ENCODE results near the gene ZNF655.
"Not testable (repeated sequence)": the region's sequence is repeated elsewhere in the genome, so short reads cannot be mapped to it uniquely, and the experiment has no call there.

ZNF655 gene, protein sequence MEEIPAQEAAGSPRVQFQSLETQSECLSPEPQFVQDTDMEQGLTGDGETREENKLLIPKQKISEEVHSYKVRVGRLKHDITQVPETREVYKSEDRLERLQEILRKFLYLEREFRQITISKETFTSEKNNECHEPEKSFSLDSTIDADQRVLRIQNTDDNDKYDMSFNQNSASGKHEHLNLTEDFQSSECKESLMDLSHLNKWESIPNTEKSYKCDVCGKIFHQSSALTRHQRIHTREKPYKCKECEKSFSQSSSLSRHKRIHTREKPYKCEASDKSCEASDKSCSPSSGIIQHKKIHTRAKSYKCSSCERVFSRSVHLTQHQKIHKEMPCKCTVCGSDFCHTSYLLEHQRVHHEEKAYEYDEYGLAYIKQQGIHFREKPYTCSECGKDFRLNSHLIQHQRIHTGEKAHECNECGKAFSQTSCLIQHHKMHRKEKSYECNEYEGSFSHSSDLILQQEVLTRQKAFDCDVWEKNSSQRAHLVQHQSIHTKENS
- total RNA-seq, result 134 to 250 reads per million in 2 experiments

DNA sequence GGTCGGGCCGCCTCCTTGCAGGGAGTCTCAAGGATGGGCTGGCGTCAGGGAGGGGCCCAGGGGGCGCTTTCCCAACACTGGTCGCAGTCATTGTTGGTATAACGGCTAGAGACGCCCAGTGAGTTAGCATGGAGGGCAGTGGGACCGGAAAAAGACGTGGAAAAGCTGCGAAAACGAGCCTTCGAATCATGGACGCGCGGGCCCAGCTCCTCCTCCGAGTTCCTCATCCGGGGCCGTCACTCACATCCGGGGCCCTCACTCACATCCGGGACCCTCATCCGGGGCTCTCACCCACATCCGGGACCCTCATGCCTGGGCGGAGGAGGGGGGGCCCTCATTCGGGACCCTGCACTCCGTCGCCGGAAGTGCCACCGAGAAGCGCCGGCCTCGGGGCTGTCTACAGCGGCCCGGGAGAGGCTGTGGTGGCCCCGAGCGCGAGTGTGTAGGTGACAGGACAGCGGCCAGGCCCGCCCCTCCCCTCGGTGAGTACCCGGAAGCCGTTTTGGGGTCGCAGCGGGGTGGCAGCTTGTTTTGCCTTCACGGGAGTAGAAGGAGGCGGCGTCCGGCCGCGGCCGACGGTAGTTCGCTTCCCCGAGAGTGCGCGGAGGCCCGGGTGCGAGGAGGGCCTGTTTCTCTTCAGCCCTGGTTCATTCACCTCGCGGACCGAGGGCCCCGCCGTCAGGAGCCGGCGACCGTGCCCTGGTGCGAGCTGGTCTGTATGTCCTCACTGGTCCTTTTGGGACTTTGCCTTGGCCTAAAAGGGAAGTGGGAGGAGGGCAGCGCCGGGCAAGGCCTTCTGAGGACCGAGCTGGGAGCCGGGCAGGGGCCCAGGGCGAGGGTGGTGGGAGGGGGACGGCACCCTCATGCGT lies at the start of gene ZNF655:
TSS of gene ZNF655 (plus strand) at position 337 of the 869 bp plus-strand sequence. CDS start 1,918 bp downstream, outside the sequence.
- DNase-seq (ENCODE audit: low read depth), result peak; percentile 85

DNA sequence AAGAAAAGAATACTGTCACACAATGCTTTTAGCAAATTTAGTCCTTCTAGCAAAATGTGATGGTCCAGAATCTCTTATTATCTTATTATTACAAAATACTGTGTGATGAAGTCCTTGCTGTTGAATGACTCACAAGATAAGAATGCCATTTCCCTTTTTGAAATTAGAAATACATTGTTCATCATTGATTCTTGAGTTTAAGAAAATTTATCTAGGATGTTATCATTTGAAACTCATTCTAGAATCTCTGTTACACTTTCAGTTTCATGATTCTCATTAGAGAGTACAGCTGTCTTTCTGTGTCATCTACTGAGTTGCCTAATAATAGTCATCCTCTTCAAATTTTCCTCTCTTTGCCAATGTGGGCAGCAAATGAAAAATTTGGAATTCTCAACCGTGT lies 44.4 kb upstream of the ZNF655 start:
- DNase-seq (ENCODE audit: low read depth), result no peak

DNA sequence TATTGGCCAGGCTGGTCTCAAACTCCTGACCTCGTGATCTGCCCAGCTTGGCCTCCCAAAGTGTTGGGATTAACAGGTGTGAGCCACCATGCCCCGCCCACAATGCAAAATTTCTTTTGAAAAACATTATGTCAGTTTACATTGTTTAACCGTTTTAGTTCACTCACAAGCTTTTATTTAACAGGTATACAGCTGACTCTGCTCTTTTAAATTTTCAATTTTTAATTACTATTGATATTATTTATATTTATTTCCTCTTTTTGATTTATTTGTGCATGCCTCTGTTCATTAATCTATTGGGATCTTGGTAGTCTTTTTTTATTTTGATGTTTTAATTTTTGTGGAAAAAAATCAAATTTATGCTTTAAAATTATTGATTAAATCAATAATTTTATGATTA lies 37.0 kb upstream of the ZNF655 start:
- DNase-seq (ENCODE audit: low read depth), result no peak

DNA sequence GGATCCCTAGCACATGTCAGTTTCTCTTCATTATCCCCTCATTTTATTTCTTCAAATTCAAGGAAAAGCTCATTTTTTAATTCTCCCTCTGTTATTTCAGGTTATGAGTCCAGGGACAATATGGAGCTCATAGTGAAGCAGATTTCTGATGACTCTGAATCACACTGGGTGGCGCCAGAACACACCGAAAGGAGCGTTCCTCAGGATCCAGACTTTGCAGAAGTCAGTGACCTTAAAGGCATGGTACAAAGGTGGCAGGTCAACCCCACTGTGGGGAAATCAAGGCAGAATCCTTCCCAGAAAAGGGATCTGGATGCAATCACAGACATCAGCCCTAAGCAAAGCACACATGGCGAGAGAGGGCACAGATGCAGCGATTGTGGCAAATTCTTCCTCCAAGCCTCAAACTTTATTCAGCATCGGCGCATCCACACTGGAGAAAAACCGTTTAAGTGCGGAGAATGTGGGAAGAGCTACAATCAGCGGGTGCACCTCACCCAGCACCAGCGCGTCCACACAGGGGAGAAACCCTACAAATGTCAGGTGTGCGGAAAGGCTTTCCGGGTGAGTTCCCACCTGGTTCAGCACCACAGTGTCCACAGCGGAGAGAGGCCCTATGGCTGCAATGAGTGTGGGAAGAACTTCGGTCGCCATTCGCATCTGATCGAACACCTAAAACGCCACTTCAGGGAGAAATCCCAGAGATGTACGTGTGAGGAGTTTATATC lies 32.6 kb upstream of the ZNF655 start:
- DNase-seq (ENCODE audit: low read depth), result no peak

DNA sequence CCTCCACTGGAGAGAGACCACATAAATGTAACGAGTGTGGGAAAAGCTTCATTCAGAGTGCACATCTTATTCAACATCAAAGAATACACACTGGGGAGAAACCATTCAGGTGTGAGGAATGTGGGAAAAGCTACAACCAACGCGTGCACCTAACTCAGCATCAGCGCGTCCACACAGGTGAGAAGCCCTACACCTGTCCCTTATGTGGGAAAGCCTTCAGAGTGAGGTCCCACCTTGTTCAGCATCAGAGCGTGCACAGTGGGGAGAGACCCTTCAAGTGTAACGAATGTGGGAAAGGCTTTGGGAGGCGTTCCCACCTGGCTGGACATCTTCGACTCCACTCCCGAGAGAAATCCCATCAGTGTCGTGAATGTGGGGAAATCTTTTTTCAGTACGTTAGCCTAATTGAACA lies 27.1 kb upstream of the ZNF655 start:
- DNase-seq (ENCODE audit: low read depth), result no peak

DNA sequence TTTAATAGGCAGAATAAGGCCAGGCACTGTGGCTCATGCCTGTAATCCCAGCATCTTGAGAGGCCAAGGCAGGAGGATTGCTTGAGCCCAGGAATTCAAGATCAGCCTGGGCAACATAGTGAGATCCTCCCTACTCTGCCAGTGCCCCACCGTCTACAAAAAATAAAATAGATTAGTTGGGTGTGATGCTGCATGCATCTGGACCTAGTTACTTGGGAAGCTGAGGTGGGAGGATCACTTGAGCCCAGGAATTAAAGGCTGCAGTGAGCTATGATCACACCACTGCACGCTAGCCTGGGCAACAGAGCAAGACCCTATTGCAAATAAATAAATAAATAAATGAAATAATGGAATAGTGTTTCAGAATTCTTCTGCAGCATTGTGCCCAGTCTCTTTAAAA lies 22.8 kb upstream of the ZNF655 start:
- no peak for DNase-seq (ENCODE audit: low read depth)

DNA sequence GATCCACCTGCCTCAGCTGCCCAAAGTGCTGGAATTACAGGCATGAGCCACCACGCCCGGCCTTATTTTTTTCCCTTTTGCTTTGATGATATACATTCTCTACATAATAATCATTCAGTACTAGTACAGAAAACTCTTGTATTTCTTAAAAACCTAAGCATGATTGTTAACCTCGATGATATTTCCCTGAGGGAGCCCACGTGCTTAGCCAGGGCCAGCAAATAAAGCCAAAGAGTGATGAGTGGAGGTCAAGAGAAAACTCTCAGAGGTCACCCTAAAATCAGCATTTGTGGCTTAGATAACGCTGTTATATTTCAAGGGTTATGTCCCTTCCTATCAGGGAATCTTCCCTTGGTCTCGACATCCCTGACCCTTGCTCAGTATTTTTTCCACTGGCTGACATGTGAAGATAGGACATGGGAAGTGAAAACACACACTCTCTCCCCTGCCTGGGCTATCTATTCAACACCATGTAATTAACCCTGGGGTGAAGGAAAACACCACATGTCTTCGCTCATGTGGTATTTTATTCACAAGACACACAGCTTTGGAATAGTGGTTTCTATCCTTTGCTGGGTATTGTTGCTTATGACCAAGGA lies 19.1 kb upstream of the ZNF655 start:
- no peak for DNase-seq (ENCODE audit: low read depth)

DNA sequence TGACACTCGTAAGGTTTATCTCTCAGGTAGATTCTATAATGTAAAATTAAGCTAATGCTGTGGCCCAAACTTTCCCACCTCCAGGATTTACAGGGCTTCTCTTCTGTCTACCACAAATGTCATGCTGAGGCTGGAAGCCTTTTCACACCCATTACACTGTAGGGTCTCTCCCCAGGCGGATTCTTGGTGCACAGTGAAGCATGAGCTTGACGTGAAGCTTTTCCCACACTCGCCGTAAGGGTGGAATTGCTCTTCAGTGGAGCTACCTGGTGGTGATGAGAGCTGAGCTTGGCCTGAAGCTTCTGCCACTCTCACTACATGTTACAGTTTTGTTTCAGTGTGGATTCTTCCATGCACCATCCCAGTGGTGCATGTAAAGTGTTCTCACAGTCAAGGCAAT lies 17.9 kb upstream of the ZNF655 start:
- no peak for DNase-seq (ENCODE audit: low read depth)

DNA sequence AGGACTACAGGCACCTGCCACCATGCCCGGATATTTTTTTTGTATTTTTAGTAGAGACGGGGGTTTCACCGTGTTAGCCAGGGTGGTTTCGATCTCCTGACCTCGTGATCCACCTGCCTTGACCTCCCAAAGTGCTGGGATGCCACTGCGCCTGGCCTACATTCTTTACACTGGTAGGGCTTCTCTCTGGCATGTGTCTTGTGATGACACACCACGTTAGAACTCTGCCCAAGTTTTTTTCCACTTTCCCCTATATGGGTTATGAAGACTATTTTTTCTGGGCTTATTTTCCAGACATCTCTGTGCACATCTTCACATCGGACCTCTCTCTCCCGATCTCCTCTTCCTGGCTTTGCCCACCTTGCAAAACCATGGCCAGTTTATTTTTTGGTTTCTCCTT lies 17.2 kb upstream of the ZNF655 start:
- no peak for DNase-seq (ENCODE audit: low read depth)

DNA sequence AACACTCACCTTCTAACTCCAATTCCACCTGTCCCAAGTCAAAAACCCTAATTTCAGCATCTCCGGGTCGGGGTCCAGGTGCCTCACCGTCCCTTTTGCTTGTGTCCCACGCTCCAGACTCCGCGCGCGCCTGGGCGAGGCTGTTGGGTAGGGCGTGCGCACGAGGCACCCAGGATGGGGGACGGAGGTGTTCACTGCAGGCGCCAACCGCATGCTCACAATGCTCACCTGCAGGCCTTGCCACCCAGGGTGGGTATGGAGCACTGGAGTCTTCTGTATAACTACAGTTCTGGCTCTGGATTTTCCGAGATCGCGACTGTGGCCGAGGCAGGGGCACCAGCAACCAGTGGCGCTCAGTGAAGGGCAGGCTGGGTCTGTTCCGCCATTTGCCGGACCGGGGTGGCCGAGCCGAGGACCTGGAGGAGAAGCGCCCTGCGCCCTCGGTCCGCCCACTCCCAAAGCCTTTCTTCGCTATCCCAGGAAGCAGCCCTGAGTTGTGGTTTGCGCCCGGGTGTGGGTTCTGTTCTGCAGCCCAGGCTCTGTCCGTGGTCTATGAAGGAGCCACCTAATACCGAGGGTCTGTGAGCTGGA lies 15.3 kb upstream of the ZNF655 start:
- no peak for DNase-seq (ENCODE audit: low read depth)

DNA sequence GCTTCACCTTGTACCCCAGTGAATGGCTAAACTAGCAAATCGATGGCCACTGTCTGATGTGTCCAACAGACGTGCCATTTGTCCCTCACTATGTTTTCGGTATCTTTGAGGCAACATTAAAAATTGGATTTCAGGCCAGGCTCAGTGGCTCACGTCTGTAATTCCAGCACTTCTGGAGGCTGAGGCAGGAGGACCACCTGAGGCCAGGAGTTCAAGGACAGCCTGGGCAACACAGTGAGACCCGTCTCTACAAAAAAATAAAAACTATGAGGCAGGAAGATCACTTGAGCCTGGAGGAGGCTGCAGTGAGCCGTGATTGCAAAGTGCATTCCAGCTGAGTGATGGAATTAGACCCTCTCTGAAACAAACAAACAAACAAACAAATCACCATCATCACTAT lies 14.5 kb upstream of the ZNF655 start:
- DNase-seq (ENCODE audit: low read depth), result no peak

DNA sequence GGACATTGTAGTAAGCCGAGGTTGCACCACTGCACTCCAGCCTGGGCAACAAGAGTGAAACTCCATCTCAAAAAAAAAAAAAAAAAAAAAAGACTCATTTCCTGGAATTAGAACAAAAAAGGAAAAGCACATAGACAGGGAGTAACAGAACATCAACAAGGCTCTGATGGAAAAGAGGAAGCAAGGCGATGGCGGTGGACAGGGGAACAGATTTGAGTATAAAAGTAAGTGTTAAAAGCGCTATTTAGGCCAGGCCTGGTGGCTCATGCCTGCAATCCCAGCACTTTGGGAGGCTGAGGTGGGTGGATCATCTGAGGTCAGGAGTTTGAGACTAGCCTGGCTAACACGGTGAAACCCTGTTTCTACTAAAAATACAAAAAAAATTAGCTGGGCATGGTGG lies 13.1 kb upstream of the ZNF655 start:
- not testable (repeated sequence) for DNase-seq (ENCODE audit: low read depth)

DNA sequence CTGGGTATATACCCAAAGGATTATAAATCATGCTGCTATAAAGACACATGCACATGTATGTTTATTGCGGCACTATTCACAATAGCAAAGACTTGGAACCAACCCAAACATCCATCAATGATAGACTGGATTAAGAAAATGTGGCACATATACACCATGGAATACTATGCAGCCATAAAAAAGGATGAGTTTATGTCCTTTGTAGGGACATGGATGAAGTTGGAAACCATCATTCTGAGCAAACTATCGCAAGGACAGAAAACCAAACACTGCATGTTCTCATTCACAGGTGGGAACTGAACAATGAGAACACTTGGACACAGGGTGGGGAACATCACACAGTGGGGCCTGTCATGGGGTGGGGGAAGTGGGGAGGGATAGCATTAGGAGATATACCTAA lies 8.9 kb upstream of the ZNF655 start:
- DNase-seq (ENCODE audit: low read depth), result not testable (repeated sequence)

DNA sequence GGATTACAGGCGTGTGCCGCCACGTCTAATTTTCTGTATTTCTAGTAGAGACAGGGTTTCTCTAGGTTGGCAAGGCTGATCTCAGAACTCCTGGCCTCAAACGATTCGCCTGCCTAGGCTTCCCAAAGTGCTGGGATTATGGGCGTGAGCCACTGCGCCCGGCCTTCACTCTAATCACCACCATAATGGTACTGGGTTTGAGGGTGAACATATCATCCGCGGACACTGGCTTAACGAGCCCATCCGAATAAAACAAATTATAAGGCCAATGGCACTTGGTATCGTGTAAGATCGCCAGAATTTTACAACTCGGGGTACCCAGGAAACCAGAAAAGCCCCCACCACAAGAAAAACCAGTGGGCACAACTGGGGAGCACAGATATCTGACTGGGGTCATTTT lies 7.1 kb upstream of the ZNF655 start:
- DNase-seq (ENCODE audit: low read depth), result no peak

DNA sequence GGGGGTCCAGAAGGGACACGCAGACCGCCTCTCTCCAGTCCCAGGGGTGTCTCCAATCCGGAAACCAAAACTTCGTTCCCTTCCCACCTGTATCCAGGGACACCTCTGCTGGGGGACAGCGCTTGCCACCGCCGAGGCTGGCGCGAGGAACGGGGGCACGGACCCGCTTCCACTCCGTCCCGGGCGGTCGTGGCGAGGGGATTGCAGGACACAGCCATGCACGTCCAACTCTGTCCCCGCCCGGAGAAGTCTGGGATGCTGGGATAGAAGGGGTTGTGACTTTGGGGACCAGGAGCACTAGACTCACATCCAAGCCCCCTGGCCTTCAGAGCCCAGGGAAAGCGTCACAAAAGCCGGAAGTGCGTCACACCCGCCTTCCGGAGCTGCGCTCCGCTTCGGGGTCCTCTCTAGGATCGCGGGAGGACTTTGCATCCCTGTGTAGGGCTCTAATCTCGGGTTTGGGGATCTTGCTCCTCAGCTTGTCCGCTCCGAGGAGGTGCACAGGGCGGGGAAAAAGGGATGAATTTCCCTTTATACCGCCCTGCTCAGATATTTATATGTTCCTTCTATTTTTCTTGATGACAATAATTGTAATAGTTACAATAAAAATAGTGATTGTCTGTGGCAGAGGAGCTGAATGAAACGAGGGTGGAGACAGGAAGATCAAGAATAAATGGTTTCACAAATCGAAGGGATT lies 6.5 kb upstream of the ZNF655 start, which contains the start of gene FAM200A:
TSS of gene FAM200A (minus strand) at position 348 of the 697 bp plus-strand sequence. CDS start 3,707 bp downstream, outside the sequence.
- peak; percentile 80 for DNase-seq (ENCODE audit: low read depth)

DNA sequence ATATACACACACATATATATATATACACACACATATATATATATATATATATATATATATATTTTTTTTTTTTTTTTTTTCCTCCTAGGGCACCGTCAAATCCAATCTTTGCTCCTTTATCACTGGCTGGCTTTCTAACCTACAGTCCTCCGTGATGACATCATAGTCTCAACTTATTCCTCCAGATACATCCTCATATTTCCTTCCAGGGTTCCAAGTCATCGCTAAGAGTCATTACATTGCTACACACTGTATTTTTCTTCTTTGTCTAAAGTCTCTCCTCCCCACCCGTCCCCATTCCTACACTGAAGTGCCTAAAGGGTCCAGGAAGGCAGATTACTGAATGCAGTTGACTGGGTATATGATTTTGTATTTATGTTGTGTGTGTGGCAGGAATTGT lies 5.4 kb upstream of the ZNF655 start:
- DNase-seq (ENCODE audit: low read depth), result no peak

DNA sequence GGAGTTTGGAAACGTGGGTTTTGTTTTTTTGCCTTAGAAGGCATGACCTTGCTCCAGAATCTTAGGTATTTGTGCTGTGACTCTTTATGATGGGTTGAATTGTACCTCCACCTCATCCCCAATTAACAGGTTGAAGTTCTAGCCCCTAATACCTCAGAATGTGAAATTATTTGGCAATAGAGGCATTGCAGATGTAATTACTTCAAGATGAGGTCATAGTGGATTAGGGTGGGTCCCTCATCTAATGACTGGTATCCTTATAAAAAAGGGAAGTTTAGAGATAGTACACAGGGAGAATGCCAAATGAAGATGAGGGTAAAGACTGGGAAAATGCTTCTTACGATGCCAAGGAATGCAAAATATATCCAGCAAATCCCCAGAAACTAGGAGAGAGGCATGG lies 3.5 kb upstream of the ZNF655 start:
- DNase-seq (ENCODE audit: low read depth), result no peak

DNA sequence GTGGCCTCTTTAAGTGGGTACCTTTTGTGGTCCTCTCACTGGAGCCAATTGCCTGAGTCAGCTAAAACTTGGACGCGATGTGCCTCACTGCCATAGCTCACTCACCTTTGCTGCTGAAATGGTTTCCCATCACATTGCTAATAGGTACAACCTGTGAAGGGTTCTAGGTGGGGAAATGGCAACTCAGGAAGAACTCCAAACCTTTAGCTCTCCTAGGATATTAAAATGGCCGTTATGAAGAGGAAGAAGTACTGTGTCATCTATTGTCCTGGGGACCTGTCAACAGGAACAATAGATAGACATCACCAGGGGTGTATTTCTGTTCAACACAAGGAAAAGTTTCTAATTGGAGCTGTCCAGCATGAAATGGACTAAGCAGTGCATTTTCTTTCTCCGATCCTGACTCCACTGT lies 1.2 kb upstream of the ZNF655 start:
- no peak for DNase-seq (ENCODE audit: low read depth)

DNA sequence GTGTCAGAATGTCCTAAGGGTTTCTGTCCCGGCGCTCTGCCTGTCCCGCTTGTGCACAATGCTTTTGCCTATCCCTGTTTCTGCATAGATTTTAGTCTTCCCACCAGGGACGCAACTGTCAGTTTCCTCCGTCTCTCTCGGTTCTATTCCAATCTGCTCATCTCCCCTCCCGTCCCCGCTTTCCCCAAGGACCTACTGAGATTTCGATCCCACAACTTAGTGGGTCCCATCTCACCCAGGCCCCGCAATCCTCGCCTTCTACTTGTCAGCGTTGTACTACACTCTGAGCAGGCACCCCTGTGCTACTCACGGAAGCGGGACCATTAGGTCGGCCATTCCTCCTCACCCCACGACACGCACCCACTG lies 519 bp upstream of the ZNF655 start:
- no peak for DNase-seq (ENCODE audit: low read depth)

DNA sequence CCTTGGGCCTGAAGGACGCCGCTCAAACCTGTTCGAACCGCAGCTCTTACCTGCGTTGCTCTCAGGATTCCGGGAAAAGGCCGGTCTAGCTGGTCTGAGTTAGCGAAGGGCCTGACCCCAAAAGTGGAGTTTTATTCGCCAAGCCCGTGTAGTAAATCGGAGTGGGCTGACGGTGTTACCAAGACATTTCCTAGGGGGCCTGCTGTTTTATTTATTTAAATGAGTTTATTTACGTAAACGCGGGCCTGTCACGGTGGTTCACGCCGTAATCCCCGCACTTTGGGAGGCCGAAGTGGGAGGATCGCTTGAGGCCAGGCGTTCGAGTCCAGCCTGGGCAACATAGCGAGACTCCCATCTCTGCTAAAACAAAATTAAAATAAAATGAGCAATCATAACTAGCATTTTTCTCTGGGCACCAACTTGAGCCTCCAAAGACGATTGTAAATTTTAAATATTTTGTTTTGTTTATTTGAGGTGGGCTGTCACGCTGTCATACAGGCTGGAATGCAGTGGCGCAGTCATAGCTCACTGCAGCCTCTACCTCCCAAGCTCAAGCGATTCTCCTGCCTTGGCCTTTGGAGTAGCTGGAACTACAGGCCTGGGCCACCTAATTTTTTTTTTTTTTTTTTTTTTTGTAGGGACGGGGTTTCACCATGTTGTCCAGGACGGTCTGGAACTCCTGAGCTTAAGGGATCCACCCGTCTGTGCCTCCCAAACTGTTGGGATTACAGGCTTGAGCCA lies 903 bp downstream of the ZNF655 start:
- DNase-seq (ENCODE audit: low read depth), result no peak
